GM12864 (cell line): Measurements from ENCODE around the gene LRRC71.

ENCODE experiments used
- DNase-seq: peaks from one replicate; pipeline ENCODE4 v3.0.0-alpha.2; 2011; ENCODE audit warnings: low read depth
- H3K4me3 ChIP-seq: 2 replicates; pipeline ENCODE4 v1.5.1; 2011; ENCODE audit warnings: mild to moderate bottlenecking, low read depth, low read length, control low read depth
- TF ChIP-seq, protein P1 (sequence below): IDR thresholded peaks from 2 replicates; pipeline ENCODE4 v1.5.1; 2011; ENCODE audit warnings: low read depth, mild to moderate bottlenecking, moderate library complexity, low read length, control low read depth, inconsistent platforms; ENCODE audit errors: missing control alignments

The LRRC71 gene

DNA sequence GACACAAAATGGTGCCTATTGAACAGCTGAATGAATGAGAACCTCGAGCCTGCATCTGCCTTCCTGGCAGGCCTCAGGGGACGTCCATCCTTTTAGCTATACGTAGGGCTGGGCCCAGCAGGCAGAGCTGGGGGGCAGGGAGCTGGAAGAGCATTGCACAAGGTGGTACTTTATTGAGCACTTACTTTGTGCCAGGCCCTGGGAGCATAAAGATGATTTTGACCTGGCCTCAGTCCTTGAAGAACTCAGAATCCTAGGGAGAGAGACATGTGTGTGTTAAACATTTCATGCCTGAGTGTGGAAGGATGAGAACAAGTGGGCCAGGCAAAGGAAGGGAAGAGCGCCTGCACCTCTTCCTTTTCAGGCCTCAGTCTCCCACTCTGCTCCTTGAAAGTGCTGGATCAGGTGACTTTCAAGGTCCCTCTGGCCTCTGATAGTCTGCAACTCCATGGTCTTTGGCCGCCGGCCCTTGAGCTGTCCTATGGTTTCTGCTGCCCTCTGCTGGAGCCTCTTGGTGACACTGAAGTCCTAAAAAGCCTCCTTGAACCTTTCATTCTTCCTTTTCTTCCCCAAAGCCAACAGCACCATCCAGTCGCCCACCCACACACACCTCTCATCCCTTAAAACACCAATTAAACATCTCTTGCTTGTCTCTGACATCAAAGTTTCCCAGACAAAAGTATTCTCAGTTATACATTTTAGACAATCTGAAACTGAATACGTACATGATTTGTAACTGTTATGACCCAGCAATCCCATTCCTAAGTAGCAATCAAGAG, 30.4 kb upstream of the LRRC71 start:
- H3K4me3 ChIP-seq = no peak overlapping the region
- DNase-seq = peak; percentile 13
- TF ChIP-seq, protein P1, sequence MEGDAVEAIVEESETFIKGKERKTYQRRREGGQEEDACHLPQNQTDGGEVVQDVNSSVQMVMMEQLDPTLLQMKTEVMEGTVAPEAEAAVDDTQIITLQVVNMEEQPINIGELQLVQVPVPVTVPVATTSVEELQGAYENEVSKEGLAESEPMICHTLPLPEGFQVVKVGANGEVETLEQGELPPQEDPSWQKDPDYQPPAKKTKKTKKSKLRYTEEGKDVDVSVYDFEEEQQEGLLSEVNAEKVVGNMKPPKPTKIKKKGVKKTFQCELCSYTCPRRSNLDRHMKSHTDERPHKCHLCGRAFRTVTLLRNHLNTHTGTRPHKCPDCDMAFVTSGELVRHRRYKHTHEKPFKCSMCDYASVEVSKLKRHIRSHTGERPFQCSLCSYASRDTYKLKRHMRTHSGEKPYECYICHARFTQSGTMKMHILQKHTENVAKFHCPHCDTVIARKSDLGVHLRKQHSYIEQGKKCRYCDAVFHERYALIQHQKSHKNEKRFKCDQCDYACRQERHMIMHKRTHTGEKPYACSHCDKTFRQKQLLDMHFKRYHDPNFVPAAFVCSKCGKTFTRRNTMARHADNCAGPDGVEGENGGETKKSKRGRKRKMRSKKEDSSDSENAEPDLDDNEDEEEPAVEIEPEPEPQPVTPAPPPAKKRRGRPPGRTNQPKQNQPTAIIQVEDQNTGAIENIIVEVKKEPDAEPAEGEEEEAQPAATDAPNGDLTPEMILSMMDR = peak; percentile 91

DNA sequence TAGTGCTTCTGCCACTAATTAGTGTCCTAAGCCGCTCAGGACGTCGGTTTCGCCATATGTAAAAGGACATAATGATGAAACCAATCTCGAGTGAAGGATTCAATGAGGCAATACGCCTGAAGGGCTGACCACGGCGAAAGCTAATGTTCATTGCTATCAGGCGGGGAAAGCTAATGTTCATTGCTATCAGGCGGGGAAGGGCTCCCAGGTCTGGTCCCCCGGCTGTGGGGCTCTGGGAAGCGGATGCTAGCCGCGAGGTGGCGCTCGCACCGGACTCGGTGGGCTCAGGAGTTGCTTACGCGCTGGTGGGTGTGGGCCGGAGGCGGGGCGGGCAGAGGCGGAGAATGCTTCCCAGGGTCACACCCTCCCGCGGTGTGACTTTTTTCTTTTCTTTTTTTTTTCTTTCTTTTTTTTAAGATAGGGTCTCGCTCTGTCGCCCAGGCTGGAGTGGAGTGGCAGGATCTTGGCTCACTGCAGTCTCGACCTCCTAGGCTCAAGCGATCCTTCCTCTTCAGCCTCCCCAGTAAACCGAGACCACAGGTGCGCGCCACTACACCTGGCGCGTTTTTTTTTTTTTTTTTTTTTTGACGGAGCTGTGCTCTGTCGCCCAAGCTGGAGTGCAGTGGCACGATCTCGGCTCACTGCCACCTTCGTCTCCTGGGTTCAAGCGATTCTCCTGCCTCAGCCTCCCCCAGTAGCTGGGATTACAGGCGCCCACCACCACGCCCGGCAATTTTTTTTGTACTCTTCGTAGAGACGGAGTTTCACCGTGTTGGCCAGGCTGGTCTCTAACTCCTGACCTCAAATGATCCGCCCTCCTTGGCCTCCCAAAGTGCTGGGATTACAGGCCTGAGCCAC, 28.0 kb upstream of the LRRC71 start:
- H3K4me3 ChIP-seq = no peak overlapping the region
- TF ChIP-seq, protein P1 = peak; percentile 79
- peak; percentile 39 for DNase-seq

GRCh38 chr1:156893048-156893953, 27.1 kb upstream of the LRRC71 start, which contains the start of gene PEAR1:
Gene PEAR1, plus strand, starts transcription at chr1:156893718. Its CDS starts 10,209 bp downstream, at chr1:156903927.
- no peak within 1 kb of the TSS for H3K4me3 ChIP-seq
- DNase-seq = no peak
- TF ChIP-seq, protein P1 = no peak

DNA sequence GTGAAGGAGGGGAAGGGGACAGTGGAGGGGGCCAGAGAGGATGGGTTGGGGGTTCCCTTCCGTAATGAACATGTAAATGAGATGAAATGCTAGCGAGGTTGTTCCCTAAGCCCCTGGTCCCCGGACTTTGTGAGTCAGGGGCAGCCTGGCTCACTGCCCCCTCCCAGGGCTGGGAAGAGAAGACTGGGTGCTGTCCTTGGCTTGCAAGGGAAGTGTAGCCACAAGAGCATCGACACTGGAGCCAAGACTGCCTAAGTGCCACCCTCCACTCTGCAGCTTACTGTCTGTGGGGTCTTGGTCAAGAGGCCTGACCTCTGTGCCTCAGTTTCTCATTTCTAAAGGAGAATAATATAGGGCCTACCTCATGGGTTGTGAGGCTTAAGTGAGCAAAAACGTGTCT, 26.4 kb upstream of the LRRC71 start:
- TF ChIP-seq, protein P1 = no peak
- DNase-seq = no peak
- no peak overlapping the region for H3K4me3 ChIP-seq

DNA sequence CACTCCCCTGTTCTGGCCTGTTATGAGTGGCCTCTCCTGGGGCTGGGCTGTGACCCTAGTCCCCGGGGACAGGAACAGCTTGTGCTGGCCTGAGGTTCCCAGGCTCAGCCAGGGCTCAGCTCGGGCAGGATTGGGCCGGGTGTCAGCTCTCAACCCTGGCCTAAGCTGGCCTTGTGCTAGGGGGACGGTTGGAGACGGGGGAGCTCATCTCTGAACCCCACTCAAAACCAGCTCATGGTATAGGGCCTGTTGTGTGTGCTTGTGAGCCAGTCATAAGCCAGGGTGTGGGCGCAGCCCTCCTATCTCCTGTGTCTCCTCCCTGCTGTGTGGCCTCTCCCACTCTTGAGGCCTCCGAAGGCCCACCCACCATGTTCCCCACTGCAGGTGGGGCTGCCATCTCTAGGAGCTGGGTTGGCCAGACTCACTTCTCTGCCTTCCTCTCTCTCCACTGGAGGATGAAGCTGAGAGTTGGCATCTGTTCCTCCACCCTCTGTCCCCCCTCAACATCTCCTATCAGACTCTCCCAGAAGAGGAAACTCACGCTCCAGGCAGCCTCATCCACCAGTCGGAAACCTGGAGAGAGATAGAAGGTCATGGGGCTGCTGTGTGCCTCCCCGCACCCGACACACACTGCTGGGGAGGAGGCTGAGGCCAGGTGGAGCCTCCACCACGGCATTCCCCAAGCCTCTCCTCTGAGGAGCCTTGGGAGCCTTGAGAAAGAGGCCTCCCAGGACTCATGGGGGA, 25.5 kb upstream of the LRRC71 start:
- no peak overlapping the region for H3K4me3 ChIP-seq
- TF ChIP-seq, protein P1 = no peak
- no peak for DNase-seq

GRCh38 chr1:156895455-156895812, 25.0 kb upstream of the LRRC71 start:
- DNase-seq = no peak
- H3K4me3 ChIP-seq = no peak overlapping the region

More at GRCh38 chr1:156895455-156895812, 25.0 kb upstream of the LRRC71 start:
- TF ChIP-seq, protein P1 = no peak
